COR-L47 (cell line): ENCODE data around the gene ZNF140.

ENCODE experiments used
- DNase-seq: peaks from one replicate; lab custom pipeline; 2025; lab: John Stamatoyannopoulos, UW

ZNF140 gene

GRCh38 chr12:133130038-133130807, 49.5 kb downstream of the ZNF140 start, which contains the start of the genes ZNF10 and ZNF891:
TSS of gene ZNF10 (plus strand) at chr12:133130627. CDS start at chr12:133144493, 13,866 bp downstream.
TSS of gene ZNF891 (minus strand) at chr12:133130274. CDS start at chr12:133121918, 8,356 bp downstream.
- peak; percentile 94 for DNase-seq

- peak; percentile 41 for DNase-seq
These were observed 50.0 kb downstream of the ZNF140 start for GRCh38 chr12:133130808-133131128.

- DNase-seq = no peak
These were observed 55.0 kb downstream of the ZNF140 start for GRCh38 chr12:133135747-133136146.

- DNase-seq = no peak
These were observed 65.3 kb downstream of the ZNF140 start for GRCh38 chr12:133145981-133146380.

- DNase-seq = no peak
These were observed 75.5 kb downstream of the ZNF140 start for GRCh38 chr12:133156125-133156690.
